GM21825 (cell line): ENCODE results near the gene MID1.

Source experiments
- ATAC-seq: cut with Tn5 transposase; IDR thresholded peaks from one replicate; pipeline ENCODE4 v1.9.1; 2021; ENCODE audit warnings: mild to moderate bottlenecking, moderate library complexity; ENCODE audit not compliant: unreplicated experiment

MID1 gene

GRCh38 chrX:10579112-10580011 is 41.0 kb downstream of the MID1 start:
- no peak for ATAC-seq

- no peak for ATAC-seq
These were observed 41.9 kb downstream of the MID1 start for GRCh38 chrX:10578527-10578926.

- no peak for ATAC-seq
These were observed 42.5 kb downstream of the MID1 start for GRCh38 chrX:10577853-10578252.

GRCh38 chrX:10576777-10577447 is 43.5 kb downstream of the MID1 start:
- no peak for ATAC-seq

GRCh38 chrX:10576186-10576585 is 44.2 kb downstream of the MID1 start:
- ATAC-seq, result no peak

GRCh38 chrX:10574663-10575062 is 45.7 kb downstream of the MID1 start:
- ATAC-seq, result no peak

GRCh38 chrX:10571260-10571659 is 49.1 kb downstream of the MID1 start:
- ATAC-seq, result no peak

- ATAC-seq, result no peak
These were observed 49.8 kb downstream of the MID1 start for GRCh38 chrX:10570601-10571000.

- ATAC-seq, result no peak
These were observed 50.4 kb downstream of the MID1 start for GRCh38 chrX:10569946-10570345.

GRCh38 chrX:10568428-10568827 is 52.0 kb downstream of the MID1 start:
- ATAC-seq, result no peak

- ATAC-seq, result no peak
These were observed 53.2 kb downstream of the MID1 start for GRCh38 chrX:10567136-10567535.

- no peak for ATAC-seq
These were observed 53.7 kb downstream of the MID1 start for GRCh38 chrX:10566716-10567097.

GRCh38 chrX:10564484-10564883 is 55.9 kb downstream of the MID1 start:
- ATAC-seq, result no peak

- ATAC-seq, result no peak
These were observed 63.2 kb downstream of the MID1 start for GRCh38 chrX:10557166-10557565.

GRCh38 chrX:10556405-10556804 is 64.0 kb downstream of the MID1 start:
- ATAC-seq, result no peak

- no peak for ATAC-seq
These were observed 64.5 kb downstream of the MID1 start for GRCh38 chrX:10555846-10556245.

GRCh38 chrX:10554612-10555270 is 65.6 kb downstream of the MID1 start:
- ATAC-seq, result no peak

GRCh38 chrX:10549280-10549679 is 71.1 kb downstream of the MID1 start:
- ATAC-seq, result no peak

GRCh38 chrX:10548688-10549087 is 71.7 kb downstream of the MID1 start:
- ATAC-seq, result no peak

GRCh38 chrX:10545882-10546281 is 74.5 kb downstream of the MID1 start:
- no peak for ATAC-seq

GRCh38 chrX:10542586-10542985 is 77.8 kb downstream of the MID1 start:
- ATAC-seq, result no peak

GRCh38 chrX:10538831-10539230 is 81.6 kb downstream of the MID1 start:
- ATAC-seq, result no peak
